Cardiac muscle cell (in vitro differentiated cells and primary cell): ENCODE measurements around the gene FBXL17. TPM values are rescaled to one million over a fixed set of nuclear protein-coding genes. Genes with fewer than 3 reads are reported as not detected.

Experiments used
- DNase-seq, 2 donors: peaks; one replicate each; pipeline versions ENCODE4 v3.0.0 to v3.0.0-alpha.2; 2010 to 2017; ENCODE audit warnings: low read depth in 1 of 2, low spot score in 1 of 2
- H3K27ac ChIP-seq: fragments of 200-600 bp; sonication (generic); 2 replicates; pipeline ENCODE4 v1.5.1; 2016
- H3K27me3 ChIP-seq: fragments of 200-600 bp; sonication (generic); 2 replicates; pipeline ENCODE4 v1.6.0; 2016; ENCODE audit warnings: control low read depth
- H3K36me3 ChIP-seq: fragments of 200-600 bp; sonication (generic); 2 replicates; pipeline ENCODE4 v1.5.1; 2016; ENCODE audit warnings: control low read depth
- H3K4me1 ChIP-seq: fragments of 200-600 bp; sonication (generic); 2 replicates; pipeline ENCODE4 v1.8.1; 2017; ENCODE audit warnings: low read depth, mild to moderate bottlenecking, mixed run types
- H3K4me3 ChIP-seq: fragments of 200-600 bp; sonication (generic); 2 replicates; pipeline ENCODE4 v1.5.1; 2016; ENCODE audit warnings: mild to moderate bottlenecking
- H3K9me3 ChIP-seq: fragments of 200-600 bp; sonication (generic); 2 replicates; pipeline ENCODE4 v1.5.1; 2017; ENCODE audit warnings: low read depth, mild to moderate bottlenecking, control low read depth
- CTCF ChIP-seq: IDR thresholded peaks from 2 replicates; pipeline ENCODE4 v1.5.1; 2012; ENCODE audit warnings: low read depth, mild to moderate bottlenecking, low read length
- polyA plus RNA-seq: library from polyadenylated mRNA; unstranded; fragments of >200 nt; fragmentation: Nextera tagmentation; extraction: Ambion mirVana; gene quantifications from 2 replicates; pipeline ENCODE4 v1.2.1, GENCODE V29; 2016
- total RNA-seq: library from RNA; depleted of rRNA; stranded (reverse); fragments of >200 nt; gene quantifications from 2 replicates; pipeline ENCODE4 v1.2.3, GENCODE V29; 2016

The FBXL17 gene
- total and polyA plus RNA-seq, 2 experiments from 2014 or later = 18.3 to 22.9 TPM

- Histone ChIP-seq H3K4me3 (no peak overlapping the region), H3K36me3 (no peaks in the 10 kb centered on the region), H3K9me3 (no peaks in the 10 kb centered on the region), H3K4me1 (no peaks in the 10 kb centered on the region), H3K27ac (no peak overlapping the region), H3K27me3 (no peaks in the 10 kb centered on the region)
- TF ChIP-seq CTCF = no peak
- no peak for DNase-seq
These were observed 37.6 kb downstream of the FBXL17 start for GRCh38 chr5:108344103-108344822.

- Histone ChIP-seq H3K27me3 (no peaks in the 10 kb centered on the region), H3K4me3 (no peak overlapping the region), H3K27ac (no peak overlapping the region), H3K36me3 (no peaks in the 10 kb centered on the region), H3K4me1 (no peaks in the 10 kb centered on the region), H3K9me3 (no peaks in the 10 kb centered on the region)
- TF ChIP-seq CTCF = no peak
- DNase-seq = no peak
These were observed 40.0 kb downstream of the FBXL17 start for GRCh38 chr5:108341866-108342265.

GRCh38 chr5:108340131-108340530 is 41.8 kb downstream of the FBXL17 start:
- Histone ChIP-seq H3K27ac (no peak overlapping the region), H3K27me3 (no peaks in the 10 kb centered on the region), H3K4me3 (no peak overlapping the region), H3K9me3 (no peaks in the 10 kb centered on the region), H3K4me1 (no peaks in the 10 kb centered on the region), H3K36me3 (no peaks in the 10 kb centered on the region)
- TF ChIP-seq CTCF = no peak
- DNase-seq = no peak

GRCh38 chr5:108339220-108339619 is 42.7 kb downstream of the FBXL17 start:
- Histone ChIP-seq H3K9me3 (no peaks in the 10 kb centered on the region), H3K4me3 (no peak overlapping the region), H3K27me3 (no peaks in the 10 kb centered on the region), H3K36me3 (no peaks in the 10 kb centered on the region), H3K4me1 (no peaks in the 10 kb centered on the region), H3K27ac (no peak overlapping the region)
- TF ChIP-seq CTCF = no peak
- DNase-seq = peak in 1 of 2 donors; percentile 14

GRCh38 chr5:108334225-108334624 is 47.7 kb downstream of the FBXL17 start:
- no peak for TF ChIP-seq CTCF
- Histone ChIP-seq H3K36me3 (no peaks in the 10 kb centered on the region), H3K4me3 (no peak overlapping the region), H3K9me3 (no peaks in the 10 kb centered on the region), H3K4me1 (no peaks in the 10 kb centered on the region), H3K27ac (no peak overlapping the region), H3K27me3 (no peaks in the 10 kb centered on the region)
- DNase-seq = no peak
